Thyroid gland (tissue), 4 donors: ENCODE results near the gene TPK1.

Experiments
- POLR2A ChIP-seq, 2 donors: fragments of 450-650 bp; IDR thresholded peaks; one replicate each; pipeline ENCODE4 v1.6.1; 2017; ENCODE audit warnings: antibody characterized with exemption in 2 of 2, mild to moderate bottlenecking in 2 of 2, moderate library complexity in 1 of 2
- TF ChIP-seq, protein P1 (sequence below), 6 experiments: fragments of 200-600 bp in 3 of 6; fragments of 450-650 bp in 3 of 6; sonication (generic) in 3 of 6; IDR thresholded peaks; one replicate each; pipeline ENCODE4 v1.5.1; 2016 to 2019; ENCODE audit warnings: antibody characterized with exemption in 6 of 6, mild to moderate bottlenecking in 2 of 6, inconsistent platforms in 1 of 6, moderate library complexity in 1 of 6

GRCh38 chr7:144717720-144718119 lies 118.1 kb downstream of the TPK1 start:
- TF ChIP-seq, protein P1, sequence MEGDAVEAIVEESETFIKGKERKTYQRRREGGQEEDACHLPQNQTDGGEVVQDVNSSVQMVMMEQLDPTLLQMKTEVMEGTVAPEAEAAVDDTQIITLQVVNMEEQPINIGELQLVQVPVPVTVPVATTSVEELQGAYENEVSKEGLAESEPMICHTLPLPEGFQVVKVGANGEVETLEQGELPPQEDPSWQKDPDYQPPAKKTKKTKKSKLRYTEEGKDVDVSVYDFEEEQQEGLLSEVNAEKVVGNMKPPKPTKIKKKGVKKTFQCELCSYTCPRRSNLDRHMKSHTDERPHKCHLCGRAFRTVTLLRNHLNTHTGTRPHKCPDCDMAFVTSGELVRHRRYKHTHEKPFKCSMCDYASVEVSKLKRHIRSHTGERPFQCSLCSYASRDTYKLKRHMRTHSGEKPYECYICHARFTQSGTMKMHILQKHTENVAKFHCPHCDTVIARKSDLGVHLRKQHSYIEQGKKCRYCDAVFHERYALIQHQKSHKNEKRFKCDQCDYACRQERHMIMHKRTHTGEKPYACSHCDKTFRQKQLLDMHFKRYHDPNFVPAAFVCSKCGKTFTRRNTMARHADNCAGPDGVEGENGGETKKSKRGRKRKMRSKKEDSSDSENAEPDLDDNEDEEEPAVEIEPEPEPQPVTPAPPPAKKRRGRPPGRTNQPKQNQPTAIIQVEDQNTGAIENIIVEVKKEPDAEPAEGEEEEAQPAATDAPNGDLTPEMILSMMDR (IDR thresholded peaks at IDR 0.05), result no peak
- TF ChIP-seq POLR2A (IDR thresholded peaks at IDR 0.05), result no peak
